SK-N-MC (cell line): Measurements from ENCODE around the gene CRISPLD2.

ENCODE experiments used
- EZH2 ChIP-seq: fragments of 200-600 bp; sonication (generic); IDR thresholded peaks from one replicate; pipeline ENCODE4 v1.6.1; 2017; ENCODE audit warnings: antibody characterized with exemption
- POLR2AphosphoS5 ChIP-seq: IDR thresholded peaks from 2 replicates; pipeline ENCODE4 v1.6.1; 2012; ENCODE audit warnings: mild to moderate bottlenecking, low read depth, low read length, borderline replicate concordance

- TF ChIP-seq POLR2AphosphoS5 (no peak), EZH2 (no peak)
These were observed 49.7 kb downstream of the CRISPLD2 start for GRCh38 chr16:84869473-84869845.
